ENCODE data around the gene COL23A1.

COL23A1 gene

DNA sequence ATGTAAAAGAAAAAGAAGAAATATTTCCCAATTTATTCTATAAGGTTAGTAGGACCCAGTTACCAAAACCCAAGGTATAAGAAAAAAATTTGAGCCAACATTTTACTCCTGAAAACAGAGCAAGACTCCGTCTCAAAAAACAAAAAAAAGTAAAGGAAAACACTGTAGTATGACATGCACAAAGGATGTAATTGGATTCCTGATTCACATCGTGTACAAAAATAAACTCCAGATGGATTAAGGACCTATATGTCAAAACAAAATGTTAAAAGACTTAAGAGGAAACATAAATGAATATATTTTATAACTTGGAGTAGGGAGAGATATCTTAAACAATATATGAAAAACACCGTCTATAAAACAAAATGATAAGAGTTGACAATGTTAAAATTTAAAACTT lies 371.4 kb downstream of the COL23A1 start:
- Histone ChIP-seq H3K4me3 (ENCODE audit: low read depth in 1 of 5, low read length in 5 of 5) (no peak overlapping the region), H3K27me3 (ENCODE audit: control insufficient read depth in 5 of 5, insufficient read depth in 4 of 5, low read length in 5 of 5) (no peaks in the 10 kb centered on the region), H3K4me1 (ENCODE audit: control insufficient read depth in 5 of 5, insufficient read depth in 5 of 5, low read length in 5 of 5) (peaks cover 0 to 9% (median 7%) of the 10 kb centered on the region in 5 donors), H3K9ac (ENCODE audit: low read length in 5 of 5) (no peak overlapping the region), H3K27ac (ENCODE audit: low read depth, low read length) (no peak overlapping the region), H3K9me3 (ENCODE audit: control insufficient read depth in 5 of 5, low read length in 5 of 5) (no peaks in the 10 kb centered on the region), H3K36me3 (ENCODE audit: control insufficient read depth in 5 of 5, insufficient read depth in 5 of 5, low read length in 5 of 5) (peaks cover 3 to 72% (median 60%) of the 10 kb centered on the region in 5 donors)

GRCh38 chr5:178218237-178218776 lies 371.9 kb downstream of the COL23A1 start:
- Histone ChIP-seq H3K9ac (ENCODE audit: low read length in 5 of 5) (no peak overlapping the region), H3K9me3 (ENCODE audit: control insufficient read depth in 5 of 5, low read length in 5 of 5) (no peaks in the 10 kb centered on the region), H3K4me3 (ENCODE audit: low read depth in 1 of 5, low read length in 5 of 5) (no peak overlapping the region), H3K27me3 (ENCODE audit: control insufficient read depth in 5 of 5, insufficient read depth in 4 of 5, low read length in 5 of 5) (no peaks in the 10 kb centered on the region), H3K4me1 (ENCODE audit: control insufficient read depth in 5 of 5, insufficient read depth in 5 of 5, low read length in 5 of 5) (peaks cover 0 to 8% (median 7%) of the 10 kb centered on the region in 5 donors), H3K27ac (ENCODE audit: low read depth, low read length) (no peak overlapping the region), H3K36me3 (ENCODE audit: control insufficient read depth in 5 of 5, insufficient read depth in 5 of 5, low read length in 5 of 5) (peaks cover 3 to 74% (median 62%) of the 10 kb centered on the region in 5 donors)

- H3K27ac ChIP-seq (ENCODE audit: low read depth, low read length) = no peak overlapping the region
- H3K4me3 ChIP-seq (ENCODE audit: low read depth in 1 of 5, low read length in 5 of 5) = no peak overlapping the region
- H3K9me3 ChIP-seq (ENCODE audit: control insufficient read depth in 5 of 5, low read length in 5 of 5) = no peaks in the 10 kb centered on the region
- peaks cover 0 to 10% (median 7%) of the 10 kb centered on the region in 5 donors for H3K4me1 ChIP-seq (ENCODE audit: control insufficient read depth in 5 of 5, insufficient read depth in 5 of 5, low read length in 5 of 5)
- peaks cover 3 to 76% (median 64%) of the 10 kb centered on the region in 5 donors for H3K36me3 ChIP-seq (ENCODE audit: control insufficient read depth in 5 of 5, insufficient read depth in 5 of 5, low read length in 5 of 5)
- H3K9ac ChIP-seq (ENCODE audit: low read length in 5 of 5) = no peak overlapping the region
- no peaks in the 10 kb centered on the region for H3K27me3 ChIP-seq (ENCODE audit: control insufficient read depth in 5 of 5, insufficient read depth in 4 of 5, low read length in 5 of 5)
These were observed 373.4 kb downstream of the COL23A1 start for GRCh38 chr5:178216779-178217178.

DNA sequence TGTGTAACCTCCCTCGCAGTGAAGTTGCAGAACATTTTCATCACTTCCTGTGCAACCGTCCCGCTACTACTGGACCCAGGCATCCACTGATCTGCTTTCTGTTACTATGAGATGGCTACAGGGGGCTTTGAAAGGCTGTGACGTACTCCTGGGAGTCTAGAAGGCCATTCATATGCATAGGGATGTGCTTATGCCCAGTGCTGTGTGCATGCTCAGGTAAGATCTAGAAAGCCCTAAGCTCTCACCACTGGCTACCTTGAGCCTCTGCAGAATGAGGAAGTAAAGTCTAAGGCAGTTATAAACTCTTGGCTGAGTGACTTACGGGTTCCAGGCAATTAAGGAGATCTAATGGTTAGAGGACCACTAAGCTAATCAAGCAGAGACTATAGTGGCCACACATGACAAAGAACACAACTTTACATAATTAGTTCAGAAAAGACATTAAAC lies 374.1 kb downstream of the COL23A1 start:
- Histone ChIP-seq H3K27ac (ENCODE audit: low read depth, low read length) (no peak overlapping the region), H3K4me3 (ENCODE audit: low read depth in 1 of 5, low read length in 5 of 5) (no peak overlapping the region), H3K27me3 (ENCODE audit: control insufficient read depth in 5 of 5, insufficient read depth in 4 of 5, low read length in 5 of 5) (no peaks in the 10 kb centered on the region), H3K9ac (ENCODE audit: low read length in 5 of 5) (no peak overlapping the region), H3K36me3 (ENCODE audit: control insufficient read depth in 5 of 5, insufficient read depth in 5 of 5, low read length in 5 of 5) (peaks cover 3 to 76% (median 65%) of the 10 kb centered on the region in 5 donors), H3K9me3 (ENCODE audit: control insufficient read depth in 5 of 5, low read length in 5 of 5) (no peaks in the 10 kb centered on the region), H3K4me1 (ENCODE audit: control insufficient read depth in 5 of 5, insufficient read depth in 5 of 5, low read length in 5 of 5) (peaks cover 0 to 13% (median 8%) of the 10 kb centered on the region in 5 donors)

GRCh38 chr5:178215280-178216002 lies 374.8 kb downstream of the COL23A1 start:
- no peak overlapping the region for H3K4me3 ChIP-seq (ENCODE audit: low read depth in 1 of 5, low read length in 5 of 5)
- peaks cover 0 to 13% (median 8%) of the 10 kb centered on the region in 5 donors for H3K4me1 ChIP-seq (ENCODE audit: control insufficient read depth in 5 of 5, insufficient read depth in 5 of 5, low read length in 5 of 5)
- H3K9me3 ChIP-seq (ENCODE audit: control insufficient read depth in 5 of 5, low read length in 5 of 5) = no peaks in the 10 kb centered on the region
- H3K9ac ChIP-seq (ENCODE audit: low read length in 5 of 5) = peak overlapping the region in 1 of 5 donors; percentile 43
- no peaks in the 10 kb centered on the region for H3K27me3 ChIP-seq (ENCODE audit: control insufficient read depth in 5 of 5, insufficient read depth in 4 of 5, low read length in 5 of 5)
- H3K36me3 ChIP-seq (ENCODE audit: control insufficient read depth in 5 of 5, insufficient read depth in 5 of 5, low read length in 5 of 5) = peaks cover 3 to 78% (median 69%) of the 10 kb centered on the region in 5 donors
- H3K27ac ChIP-seq (ENCODE audit: low read depth, low read length) = no peak overlapping the region

- Histone ChIP-seq H3K4me3 (ENCODE audit: low read depth in 1 of 5, low read length in 5 of 5) (no peak overlapping the region), H3K9me3 (ENCODE audit: control insufficient read depth in 5 of 5, low read length in 5 of 5) (no peaks in the 10 kb centered on the region), H3K4me1 (ENCODE audit: control insufficient read depth in 5 of 5, insufficient read depth in 5 of 5, low read length in 5 of 5) (peaks cover 0 to 13% (median 8%) of the 10 kb centered on the region in 5 donors), H3K27me3 (ENCODE audit: control insufficient read depth in 5 of 5, insufficient read depth in 4 of 5, low read length in 5 of 5) (no peaks in the 10 kb centered on the region), H3K9ac (ENCODE audit: low read length in 5 of 5) (no peak overlapping the region), H3K27ac (ENCODE audit: low read depth, low read length) (no peak overlapping the region), H3K36me3 (ENCODE audit: control insufficient read depth in 5 of 5, insufficient read depth in 5 of 5, low read length in 5 of 5) (peaks cover 3 to 86% (median 78%) of the 10 kb centered on the region in 5 donors)
These were observed 375.9 kb downstream of the COL23A1 start for GRCh38 chr5:178214160-178214803.

DNA sequence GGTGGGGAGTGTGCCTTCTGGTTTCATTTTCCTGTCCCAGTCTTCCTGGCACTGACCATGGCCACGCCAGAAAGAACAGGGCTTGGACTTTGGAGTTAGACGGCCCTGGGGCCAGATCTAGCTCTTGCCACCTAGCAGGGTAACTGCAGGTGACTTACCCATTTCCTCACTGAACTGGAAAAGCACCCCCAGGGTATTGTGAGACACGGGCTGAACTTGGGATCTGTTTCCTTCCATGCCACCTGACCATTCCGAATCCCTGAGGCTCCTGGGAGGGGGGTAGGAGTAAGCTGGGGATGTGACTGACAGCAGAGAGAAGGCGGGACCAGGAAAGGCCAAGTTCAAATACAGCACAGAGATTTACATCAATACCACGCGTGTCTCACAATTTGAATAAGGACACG lies 376.4 kb downstream of the COL23A1 start:
- Histone ChIP-seq H3K27ac (ENCODE audit: low read depth, low read length) (no peak overlapping the region), H3K4me3 (ENCODE audit: low read depth in 1 of 5, low read length in 5 of 5) (no peak overlapping the region), H3K36me3 (ENCODE audit: control insufficient read depth in 5 of 5, insufficient read depth in 5 of 5, low read length in 5 of 5) (peaks cover 3 to 90% (median 81%) of the 10 kb centered on the region in 5 donors), H3K9ac (ENCODE audit: low read length in 5 of 5) (no peak overlapping the region), H3K4me1 (ENCODE audit: control insufficient read depth in 5 of 5, insufficient read depth in 5 of 5, low read length in 5 of 5) (peaks cover 0 to 13% (median 8%) of the 10 kb centered on the region in 5 donors), H3K27me3 (ENCODE audit: control insufficient read depth in 5 of 5, insufficient read depth in 4 of 5, low read length in 5 of 5) (no peaks in the 10 kb centered on the region), H3K9me3 (ENCODE audit: control insufficient read depth in 5 of 5, low read length in 5 of 5) (no peaks in the 10 kb centered on the region)

GRCh38 chr5:178213003-178213461 lies 377.2 kb downstream of the COL23A1 start:
- Histone ChIP-seq H3K36me3 (ENCODE audit: control insufficient read depth in 5 of 5, insufficient read depth in 5 of 5, low read length in 5 of 5) (peaks cover 4 to 92% (median 88%) of the 10 kb centered on the region in 5 donors), H3K27me3 (ENCODE audit: control insufficient read depth in 5 of 5, insufficient read depth in 4 of 5, low read length in 5 of 5) (no peaks in the 10 kb centered on the region), H3K27ac (ENCODE audit: low read depth, low read length) (no peak overlapping the region), H3K9me3 (ENCODE audit: control insufficient read depth in 5 of 5, low read length in 5 of 5) (no peaks in the 10 kb centered on the region), H3K4me3 (ENCODE audit: low read depth in 1 of 5, low read length in 5 of 5) (no peak overlapping the region), H3K4me1 (ENCODE audit: control insufficient read depth in 5 of 5, insufficient read depth in 5 of 5, low read length in 5 of 5) (peaks cover 0 to 13% (median 10%) of the 10 kb centered on the region in 5 donors), H3K9ac (ENCODE audit: low read length in 5 of 5) (no peak overlapping the region)

DNA sequence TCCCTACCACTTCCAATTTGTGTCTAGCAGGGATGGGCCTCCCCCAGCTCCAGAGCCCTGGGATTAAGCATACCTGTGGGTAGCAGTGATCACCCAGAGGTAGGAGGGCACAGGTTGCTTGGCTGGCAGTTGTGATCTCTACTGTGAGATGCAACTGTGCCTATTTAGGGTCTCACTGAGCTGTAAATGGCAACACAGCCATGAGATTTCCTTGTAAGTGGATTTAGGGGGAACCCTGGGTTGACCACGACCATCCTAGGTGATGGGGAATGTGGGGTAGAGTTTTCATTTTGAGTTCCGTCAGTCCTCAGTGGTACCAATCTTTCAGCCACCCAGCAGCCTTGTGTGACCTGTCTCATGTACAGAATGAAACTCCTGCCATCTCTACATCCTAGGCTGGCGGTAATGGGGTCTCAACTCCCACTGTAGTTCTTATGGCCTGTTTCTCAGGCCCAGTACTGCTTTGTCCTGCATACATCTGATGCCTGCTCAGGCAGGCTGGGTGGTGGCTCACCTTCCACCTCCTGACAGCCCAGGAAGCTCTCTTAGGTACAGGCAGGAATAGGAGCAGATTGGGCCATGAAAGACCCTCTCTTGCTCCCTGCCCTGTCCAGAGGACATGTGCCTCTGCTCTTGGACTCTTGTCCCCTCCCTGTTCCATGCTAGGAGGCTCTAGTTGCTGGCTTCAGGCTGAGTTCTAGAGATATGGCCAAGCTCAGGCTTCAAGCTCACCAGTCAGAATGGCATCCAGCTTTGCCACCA lies 377.8 kb downstream of the COL23A1 start:
- Histone ChIP-seq H3K9ac (ENCODE audit: low read length in 5 of 5) (no peak overlapping the region), H3K27me3 (ENCODE audit: control insufficient read depth in 5 of 5, insufficient read depth in 4 of 5, low read length in 5 of 5) (no peaks in the 10 kb centered on the region), H3K4me3 (ENCODE audit: low read depth in 1 of 5, low read length in 5 of 5) (no peak overlapping the region), H3K9me3 (ENCODE audit: control insufficient read depth in 5 of 5, low read length in 5 of 5) (no peaks in the 10 kb centered on the region), H3K4me1 (ENCODE audit: control insufficient read depth in 5 of 5, insufficient read depth in 5 of 5, low read length in 5 of 5) (peaks cover 0 to 15% (median 10%) of the 10 kb centered on the region in 5 donors), H3K27ac (ENCODE audit: low read depth, low read length) (no peak overlapping the region), H3K36me3 (ENCODE audit: control insufficient read depth in 5 of 5, insufficient read depth in 5 of 5, low read length in 5 of 5) (peaks cover 4 to 98% (median 94%) of the 10 kb centered on the region in 5 donors)
